HG03025 (cell line): ENCODE data around the gene UQCC2.

Experiments
- ATAC-seq: cut with Tn5 transposase; IDR thresholded peaks from one replicate; pipeline ENCODE4 v1.9.1; 2021; ENCODE audit warnings: mild to moderate bottlenecking, moderate library complexity; ENCODE audit not compliant: unreplicated experiment, low FRiP score

UQCC2 gene

GRCh38 chr6:33727126-33727525 is 15.6 kb upstream of the UQCC2 start:
- no peak for ATAC-seq

- ATAC-seq = no peak
Measured at GRCh38 chr6:33726696-33727095, 15.2 kb upstream of the UQCC2 start.

GRCh38 chr6:33725891-33726673 is 14.6 kb upstream of the UQCC2 start:
- no peak for ATAC-seq

GRCh38 chr6:33725222-33725621 is 13.7 kb upstream of the UQCC2 start:
- no peak for ATAC-seq

DNA sequence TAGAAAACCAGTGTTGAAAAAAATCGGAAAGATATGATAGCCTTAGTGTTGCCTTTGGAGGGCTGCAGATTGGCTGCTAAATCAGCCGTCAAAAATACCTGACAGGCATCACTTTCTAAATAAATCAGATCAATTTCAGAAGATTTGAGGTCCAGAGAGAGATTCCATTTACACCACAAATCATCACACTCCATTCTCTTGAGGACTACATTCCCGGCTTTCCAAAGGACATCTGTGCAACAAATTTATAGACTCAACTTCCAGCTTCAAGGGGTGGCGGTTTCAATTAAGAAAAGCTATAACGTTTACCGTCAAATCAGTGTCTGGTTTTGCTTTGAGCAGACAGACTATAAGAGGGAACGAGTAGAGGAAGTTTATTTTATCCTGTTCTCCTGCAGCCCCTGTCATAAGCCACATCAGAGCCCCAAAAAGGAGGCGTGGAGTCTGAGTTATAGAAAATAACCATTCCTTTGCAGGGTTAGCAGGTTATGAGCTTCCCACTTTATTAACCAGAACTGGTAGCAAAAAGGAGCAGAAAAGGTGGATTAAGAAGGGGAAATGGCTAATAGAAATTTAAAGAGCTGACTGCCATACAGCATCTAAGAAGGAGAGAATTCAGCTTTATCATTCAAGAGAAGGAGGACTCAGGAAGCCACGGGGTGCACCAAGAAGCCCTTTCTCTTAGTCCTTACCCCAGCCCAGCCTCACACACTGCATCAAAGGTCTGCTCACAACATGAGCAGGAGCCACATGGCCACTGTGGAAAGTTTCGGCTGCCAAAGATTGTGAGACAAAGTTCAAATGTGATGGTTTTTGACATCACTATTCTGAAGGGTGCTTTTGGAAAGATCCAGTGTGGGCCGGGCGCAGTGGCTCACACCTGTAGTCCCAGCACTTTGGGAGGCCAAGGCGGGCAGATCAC is 12.9 kb upstream of the UQCC2 start:
- no peak for ATAC-seq

DNA sequence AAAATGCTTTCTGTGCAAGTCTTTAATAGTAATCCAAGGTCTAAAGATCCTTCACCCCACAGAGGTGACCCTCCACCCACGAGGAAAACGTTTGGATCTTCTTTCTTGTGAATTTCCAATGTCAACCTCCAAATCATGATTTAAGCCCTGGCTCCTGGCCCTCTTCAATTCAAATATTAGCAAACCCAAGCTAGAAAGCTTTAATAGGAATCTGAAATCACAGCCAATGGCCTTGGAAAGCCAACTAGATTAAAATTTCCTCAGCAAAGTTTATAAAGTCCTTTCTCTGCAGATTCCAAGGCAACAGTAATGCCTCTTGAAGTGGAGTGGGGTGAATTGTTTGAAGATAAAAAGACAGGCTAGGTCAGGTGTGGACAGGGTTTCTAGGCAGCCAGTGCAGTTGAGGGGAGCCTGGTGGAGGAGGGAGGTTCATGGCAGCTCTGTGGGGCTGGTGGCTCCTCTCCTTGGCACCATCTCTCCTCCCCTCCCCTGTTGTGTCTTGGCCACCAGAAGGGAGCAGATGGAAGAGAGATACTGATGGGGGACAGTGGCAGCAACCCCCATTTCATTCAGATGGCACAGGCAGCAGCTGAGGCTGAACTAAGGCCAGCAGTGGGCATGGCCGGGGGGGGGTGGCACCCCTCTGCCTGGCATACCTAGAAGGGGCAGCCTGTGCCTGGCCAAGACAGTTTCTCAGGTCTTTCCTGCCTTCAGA is 12.0 kb upstream of the UQCC2 start:
- no peak for ATAC-seq

DNA sequence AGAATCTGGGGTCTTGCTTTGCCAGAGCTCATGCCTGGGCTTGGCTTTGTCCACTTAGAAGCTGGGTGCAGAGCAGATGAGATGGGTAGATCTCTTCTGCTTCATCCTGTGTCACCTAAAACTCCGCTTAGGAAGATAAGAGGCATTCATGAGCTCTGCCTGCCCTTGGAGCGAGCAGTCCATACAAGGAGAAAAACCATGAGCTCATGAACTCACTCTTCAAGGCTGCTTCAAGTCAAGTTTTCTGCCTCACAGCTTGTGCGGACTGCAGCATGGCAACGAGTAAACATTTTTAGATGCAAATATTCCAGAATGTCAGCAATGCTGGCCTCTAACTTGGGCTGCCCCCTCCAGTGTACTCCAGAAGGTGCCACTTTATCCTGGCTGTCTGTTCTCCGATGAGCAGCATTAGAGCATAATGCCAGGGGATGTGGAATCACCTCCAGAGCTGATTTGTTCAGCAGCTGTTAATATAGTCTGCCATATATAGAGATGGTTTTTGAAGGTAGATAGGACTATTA is 10.7 kb upstream of the UQCC2 start:
- no peak for ATAC-seq

GRCh38 chr6:33721508-33721907 is 10.0 kb upstream of the UQCC2 start:
- ATAC-seq = no peak

DNA sequence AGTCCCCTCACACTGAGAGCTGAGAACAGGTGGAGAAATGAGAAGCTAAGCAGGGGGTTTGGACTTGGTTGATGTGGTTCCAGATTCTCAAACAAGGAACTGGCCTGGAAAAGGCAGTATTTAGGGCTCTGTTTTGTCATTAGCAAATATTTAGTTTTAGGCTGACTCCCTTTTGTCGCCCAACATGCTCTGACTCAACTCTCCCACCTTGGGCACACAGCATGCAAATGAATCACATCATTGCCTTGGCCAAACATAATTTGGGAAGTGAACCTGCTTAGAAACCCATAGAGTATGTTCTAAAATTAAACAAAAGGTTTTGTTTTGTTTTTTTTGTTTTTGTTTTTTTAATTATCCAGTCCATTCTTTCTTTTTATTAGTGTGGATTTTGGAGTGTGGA is 9.5 kb upstream of the UQCC2 start:
- ATAC-seq = no peak

GRCh38 chr6:33719326-33719987 is 8.0 kb upstream of the UQCC2 start:
- ATAC-seq = no peak

- no peak for ATAC-seq
Measured at GRCh38 chr6:33718713-33719112, 7.2 kb upstream of the UQCC2 start.

- no peak for ATAC-seq
Measured at GRCh38 chr6:33717934-33718455, 6.5 kb upstream of the UQCC2 start.

DNA sequence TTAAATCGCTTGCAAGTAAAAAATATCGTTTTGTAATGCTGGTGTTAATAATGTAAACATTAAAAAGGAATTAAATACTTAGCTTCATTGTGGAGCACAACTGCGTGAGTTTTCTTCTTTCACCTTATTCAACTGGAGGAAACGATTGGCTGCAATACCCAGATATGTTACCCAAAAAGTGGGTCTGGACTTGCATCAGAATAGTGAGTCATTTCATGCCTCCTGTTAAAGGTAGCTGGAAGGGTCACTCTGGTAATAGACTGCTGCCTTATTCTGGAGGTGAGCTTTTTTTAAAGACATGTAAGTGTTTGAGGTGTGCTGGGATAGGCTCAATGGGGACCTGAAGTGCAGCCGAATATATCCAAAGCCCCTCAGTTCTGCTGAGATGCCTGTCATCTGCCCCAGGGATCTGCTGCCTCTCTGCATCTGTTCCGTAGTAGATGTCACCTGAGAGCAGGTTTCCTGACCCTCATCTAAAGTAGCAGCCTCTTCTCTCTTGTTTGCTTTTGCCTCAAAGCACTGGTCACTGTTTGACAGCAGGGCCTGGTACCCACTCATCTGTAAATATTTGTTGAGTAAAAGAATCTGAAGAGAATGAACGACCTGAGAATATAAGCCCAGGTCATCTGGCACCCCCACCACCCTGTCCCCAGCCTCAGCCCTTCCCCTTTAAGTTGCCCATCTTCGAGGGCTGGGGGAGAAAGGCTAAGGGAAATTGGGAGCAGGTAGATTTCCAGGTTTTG is 5.6 kb upstream of the UQCC2 start:
- no peak for ATAC-seq

- ATAC-seq = no peak
Measured at GRCh38 chr6:33716379-33716778, 4.9 kb upstream of the UQCC2 start.

GRCh38 chr6:33714385-33715040 is 3.0 kb upstream of the UQCC2 start:
- no peak for ATAC-seq

DNA sequence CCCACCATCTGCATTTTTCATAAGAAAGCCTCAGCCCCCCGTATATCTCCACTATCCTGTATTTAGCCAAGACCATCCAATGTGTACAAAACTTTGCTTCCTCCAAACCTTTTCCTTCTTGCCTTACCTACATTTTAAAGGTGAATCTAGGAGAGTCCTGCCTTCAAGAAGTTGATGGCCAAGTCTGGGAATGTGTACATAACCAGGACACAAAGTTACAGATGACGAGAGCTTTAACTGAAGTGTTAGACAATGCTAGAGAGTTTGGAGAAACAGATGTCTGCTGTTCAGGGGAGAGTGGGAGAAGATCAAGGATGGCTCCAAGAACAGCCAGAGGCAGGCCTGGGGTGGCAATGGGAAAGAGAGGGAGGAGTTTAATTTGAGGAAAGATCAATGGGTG is 2.3 kb upstream of the UQCC2 start:
- ATAC-seq = no peak

DNA sequence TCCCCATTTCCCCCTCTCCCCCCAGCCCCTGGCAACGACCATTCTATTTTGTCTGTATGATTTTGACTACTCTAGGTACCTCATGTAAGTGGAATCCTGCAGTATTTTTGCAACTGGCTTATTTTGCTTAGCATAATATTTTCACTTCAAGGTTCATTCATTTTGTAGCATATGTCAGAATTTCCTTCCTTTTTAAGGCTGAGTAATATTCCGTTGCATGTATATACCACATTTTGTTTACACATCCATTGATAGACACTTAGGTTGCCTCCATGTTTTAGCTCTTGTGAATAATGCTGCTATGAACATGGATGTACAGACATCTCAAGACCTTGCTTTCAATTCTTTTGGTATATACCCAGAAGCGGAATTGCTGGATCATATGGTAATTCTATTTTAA is 1.4 kb upstream of the UQCC2 start:
- no peak for ATAC-seq

DNA sequence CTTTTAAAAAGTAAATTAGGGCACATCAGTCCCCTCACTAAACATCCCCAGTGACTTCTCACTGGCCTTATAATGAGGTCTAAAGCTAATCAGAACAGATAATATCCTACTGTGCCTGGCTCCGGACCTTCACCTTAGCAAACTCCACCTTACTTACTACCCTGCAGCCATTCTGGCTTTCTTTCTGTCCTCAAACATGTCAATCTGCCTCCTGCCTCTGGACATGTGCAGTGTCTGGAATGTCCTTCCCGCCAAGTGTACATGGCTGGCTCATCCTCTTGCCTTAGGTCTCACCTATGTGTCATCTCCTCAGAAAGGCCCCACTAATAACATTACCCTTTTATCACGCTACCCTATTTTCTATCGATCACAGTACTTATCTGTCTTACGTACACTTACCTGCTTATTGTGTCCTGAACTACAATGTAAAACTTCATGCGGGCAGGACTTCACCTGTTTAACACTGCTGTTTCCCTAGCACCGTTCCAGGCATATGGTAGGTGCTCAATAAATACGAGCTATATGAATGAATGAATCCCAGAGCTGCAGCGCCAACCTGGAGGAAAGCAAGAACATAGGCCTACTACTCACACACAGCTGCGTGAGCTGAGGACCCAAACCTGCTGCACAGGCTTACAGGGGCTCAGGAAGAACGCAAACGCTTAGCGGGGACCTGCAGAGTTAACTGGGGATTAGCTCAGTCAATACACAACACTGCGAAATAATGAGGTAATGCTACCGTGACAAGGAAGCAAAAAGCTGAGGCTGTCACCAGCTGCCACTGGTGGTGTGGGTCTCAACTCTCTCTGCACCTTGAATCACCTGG is 991 bp downstream of the UQCC2 start:
- no peak for ATAC-seq
